Suprapubic skin (tissue), 4 donors: ENCODE data around the gene CACNB3. TPM values are rescaled to one million over a fixed set of nuclear protein-coding genes. Genes with fewer than 3 reads are reported as not detected.

Experiments used
- DNase-seq, 2 donors: peaks; one replicate each; pipeline ENCODE4 v3.0.0-alpha.2; 2019; ENCODE audit warnings: low spot score in 2 of 2
- H3K27ac ChIP-seq: fragments of 200-600 bp; sonication (generic); one replicate; pipeline ENCODE4 v1.5.1; 2019
- H3K27me3 ChIP-seq: fragments of 200-600 bp; sonication (generic); one replicate; pipeline ENCODE4 v1.5.1; 2019
- H3K36me3 ChIP-seq: fragments of 200-600 bp; sonication (generic); one replicate; pipeline ENCODE4 v1.5.1; 2019
- H3K4me1 ChIP-seq: fragments of 200-600 bp; sonication (generic); one replicate; pipeline ENCODE4 v1.5.1; 2019
- H3K4me3 ChIP-seq: fragments of 200-600 bp; sonication (generic); one replicate; pipeline ENCODE4 v1.5.1; 2019; ENCODE audit warnings: mild to moderate bottlenecking
- H3K9me3 ChIP-seq: fragments of 200-600 bp; sonication (generic); one replicate; pipeline ENCODE4 v1.5.1; 2019
- EP300 ChIP-seq: sonication (generic); formaldehyde crosslinking; IDR thresholded peaks from one replicate; pipeline ENCODE4 v1.6.1; 2017; ENCODE audit warnings: antibody characterized with exemption
- POLR2A ChIP-seq, 2 donors: fragments of 450-650 bp; IDR thresholded peaks; one replicate each; pipeline ENCODE4 v1.6.1; 2017; ENCODE audit warnings: antibody characterized with exemption in 2 of 2, mild to moderate bottlenecking in 2 of 2, moderate library complexity in 2 of 2
- POLR2AphosphoS5 ChIP-seq, 3 donors: sonication (generic); formaldehyde crosslinking; IDR thresholded peaks; one replicate each; pipeline ENCODE4 v1.6.1; 2017; ENCODE audit warnings: antibody characterized with exemption in 3 of 3
- WGBS: methylation state at CpG from one replicate; pipeline ENCODE4 v1.1.5; 2018; 5-methylcytosine and 5-hydroxymethylcytosine counted together
- total RNA-seq, 4 donors: library from RNA; depleted of rRNA; stranded (reverse); fragments of >200 nt; gene quantifications; one replicate each; pipeline ENCODE4 v1.1.0, GENCODE V29; 2016
- TF ChIP-seq, protein P1 (sequence below), 2 donors: fragments of 200-600 bp in 1 of 2; fragments of 450-650 bp in 1 of 2; sonication (generic) in 1 of 2; IDR thresholded peaks; one replicate each; pipeline ENCODE4 v1.5.1; 2016 to 2019; ENCODE audit warnings: antibody characterized with exemption in 2 of 2, mild to moderate bottlenecking in 1 of 2, moderate library complexity in 1 of 2

CACNB3 gene
- total RNA-seq, 4 donors from 2014 or later = 12.3 to 27.8 (median 17.3) TPM

DNA sequence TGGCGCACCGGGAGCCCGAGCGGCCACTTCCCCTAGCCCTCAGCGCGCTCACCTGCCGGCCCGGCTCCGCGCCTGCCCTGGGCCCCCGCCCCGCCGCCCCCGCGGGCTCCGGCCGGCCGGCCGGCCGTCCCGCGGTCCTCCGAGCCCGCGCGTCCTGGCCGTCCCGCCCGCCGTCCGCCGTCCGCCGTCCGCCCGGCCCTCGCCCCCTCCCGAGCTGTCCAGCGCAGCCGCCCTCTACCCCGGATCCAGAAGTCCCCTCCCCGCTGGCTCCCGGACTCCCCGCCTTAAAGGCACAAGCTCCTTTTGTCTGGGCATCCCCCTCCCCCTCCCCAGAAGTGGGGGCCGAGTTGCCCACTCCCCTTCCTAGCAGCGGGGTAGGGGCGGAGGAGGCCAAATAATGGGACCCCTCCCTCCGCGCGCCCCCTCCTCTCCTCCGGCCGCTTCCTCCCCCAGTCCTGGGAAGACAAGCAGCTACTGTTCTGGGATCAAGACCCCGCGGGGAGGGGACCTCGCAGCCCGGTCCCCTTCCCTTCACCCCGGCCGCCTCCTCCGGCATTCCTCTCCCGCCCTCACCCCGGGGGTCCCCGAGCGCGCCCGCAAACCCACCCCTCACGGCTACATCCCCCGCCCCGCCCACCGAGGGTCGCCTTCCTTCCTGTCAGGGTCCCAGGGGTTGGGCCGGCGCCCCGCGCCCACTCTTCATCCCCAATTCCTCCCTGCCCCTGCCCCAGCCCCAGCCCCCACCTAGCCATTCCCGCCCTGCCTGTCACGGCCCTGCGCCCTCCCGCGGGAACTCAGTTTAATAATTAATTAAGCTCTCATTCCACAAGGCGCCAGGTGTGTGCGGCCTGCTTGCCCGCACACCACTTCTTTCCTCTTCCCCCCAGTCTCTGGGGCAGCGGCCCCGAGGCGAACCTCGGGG lies 29.2 kb upstream of the CACNB3 start, which contains the start of gene ADCY6:
Gene ADCY6, minus strand, starts transcription at position 236 of the 922 bp plus-strand sequence. CDS start 5,655 bp downstream, outside the sequence.
- under 1% methylated on average over 38 of the region's 86 CpGs for WGBS
- H3K27ac ChIP-seq = peak within 1 kb of the TSS; percentile 86
- DNase-seq = peak; percentile 87 to 91
- H3K36me3 ChIP-seq = no peaks in the 10 kb centered on the region
- peaks cover 33% of the 10 kb centered on the region for H3K4me1 ChIP-seq
- H3K4me3 ChIP-seq = peak within 1 kb of the TSS; percentile 82
- TF ChIP-seq POLR2AphosphoS5 (IDR thresholded peaks at IDR 0.05) (no peak), EP300 (no peak), POLR2A (IDR thresholded peaks at IDR 0.05) (no peak)
- TF ChIP-seq, protein P1, sequence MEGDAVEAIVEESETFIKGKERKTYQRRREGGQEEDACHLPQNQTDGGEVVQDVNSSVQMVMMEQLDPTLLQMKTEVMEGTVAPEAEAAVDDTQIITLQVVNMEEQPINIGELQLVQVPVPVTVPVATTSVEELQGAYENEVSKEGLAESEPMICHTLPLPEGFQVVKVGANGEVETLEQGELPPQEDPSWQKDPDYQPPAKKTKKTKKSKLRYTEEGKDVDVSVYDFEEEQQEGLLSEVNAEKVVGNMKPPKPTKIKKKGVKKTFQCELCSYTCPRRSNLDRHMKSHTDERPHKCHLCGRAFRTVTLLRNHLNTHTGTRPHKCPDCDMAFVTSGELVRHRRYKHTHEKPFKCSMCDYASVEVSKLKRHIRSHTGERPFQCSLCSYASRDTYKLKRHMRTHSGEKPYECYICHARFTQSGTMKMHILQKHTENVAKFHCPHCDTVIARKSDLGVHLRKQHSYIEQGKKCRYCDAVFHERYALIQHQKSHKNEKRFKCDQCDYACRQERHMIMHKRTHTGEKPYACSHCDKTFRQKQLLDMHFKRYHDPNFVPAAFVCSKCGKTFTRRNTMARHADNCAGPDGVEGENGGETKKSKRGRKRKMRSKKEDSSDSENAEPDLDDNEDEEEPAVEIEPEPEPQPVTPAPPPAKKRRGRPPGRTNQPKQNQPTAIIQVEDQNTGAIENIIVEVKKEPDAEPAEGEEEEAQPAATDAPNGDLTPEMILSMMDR (IDR thresholded peaks at IDR 0.05) = no peak
- H3K27me3 ChIP-seq = no peaks in the 10 kb centered on the region
- H3K9me3 ChIP-seq = no peaks in the 10 kb centered on the region

DNA sequence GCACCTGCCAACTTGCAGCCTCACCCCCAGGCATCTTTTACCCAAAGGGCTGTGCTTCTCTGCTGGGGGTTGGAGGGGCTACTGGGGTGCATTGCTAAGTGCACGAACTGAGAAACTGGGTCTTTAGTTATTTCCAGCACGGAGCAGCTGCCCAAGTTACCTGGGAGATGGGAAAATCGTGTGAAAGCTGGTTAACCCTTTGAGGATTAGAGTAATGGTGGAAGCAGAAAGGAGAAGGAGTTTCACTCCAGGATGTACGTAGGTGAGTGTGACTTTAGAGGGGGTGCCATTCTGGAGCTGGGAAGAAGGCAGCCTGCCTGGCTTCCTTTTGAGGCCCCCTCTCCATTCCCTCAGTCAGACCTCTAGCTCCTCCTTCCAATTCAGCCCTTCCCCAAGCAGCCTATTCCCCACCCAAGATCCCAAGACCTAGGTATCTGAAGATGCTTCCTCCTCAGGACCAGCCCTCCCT lies 28.4 kb upstream of the CACNB3 start:
- Histone ChIP-seq H3K27ac (no peak overlapping the region), H3K27me3 (no peaks in the 10 kb centered on the region), H3K4me3 (peak overlapping the region; percentile 82), H3K9me3 (no peaks in the 10 kb centered on the region), H3K4me1 (peaks cover 33% of the 10 kb centered on the region), H3K36me3 (no peaks in the 10 kb centered on the region)
- 16% methylated on average over 4 of the region's 4 CpGs for WGBS
- no peak for TF ChIP-seq POLR2A (IDR thresholded peaks at IDR 0.05)
- no peak for DNase-seq

DNA sequence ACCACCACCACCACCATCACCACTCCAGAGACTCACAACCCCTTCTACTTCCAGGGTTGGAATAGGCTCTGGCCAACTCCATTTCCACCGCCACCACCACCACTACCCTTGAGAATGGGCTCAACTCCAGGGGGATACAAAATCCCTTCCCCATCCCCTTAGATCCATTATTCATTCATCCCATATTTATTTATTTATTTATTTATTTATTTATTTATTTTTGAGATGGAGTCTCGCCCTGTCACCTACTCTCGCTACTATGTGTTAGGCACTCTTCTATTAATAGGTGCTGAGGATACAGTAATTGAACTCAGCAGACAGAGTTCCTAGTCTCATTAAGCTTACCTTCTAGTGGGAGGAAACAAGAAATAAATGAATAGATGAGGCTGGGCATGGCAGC lies 24.6 kb upstream of the CACNB3 start:
- no peaks in the 10 kb centered on the region for H3K36me3 ChIP-seq
- no peak overlapping the region for H3K4me3 ChIP-seq
- H3K27me3 ChIP-seq = no peaks in the 10 kb centered on the region
- H3K27ac ChIP-seq = no peak overlapping the region
- peaks cover 9% of the 10 kb centered on the region for H3K4me1 ChIP-seq
- DNase-seq = no peak
- TF ChIP-seq EP300 (no peak), POLR2A (IDR thresholded peaks at IDR 0.05) (no peak), POLR2AphosphoS5 (IDR thresholded peaks at IDR 0.05) (no peak)
- TF ChIP-seq, protein P1 (IDR thresholded peaks at IDR 0.05) = no peak
- WGBS = 92% methylated on average over 3 of the region's 3 CpGs
- no peaks in the 10 kb centered on the region for H3K9me3 ChIP-seq

DNA sequence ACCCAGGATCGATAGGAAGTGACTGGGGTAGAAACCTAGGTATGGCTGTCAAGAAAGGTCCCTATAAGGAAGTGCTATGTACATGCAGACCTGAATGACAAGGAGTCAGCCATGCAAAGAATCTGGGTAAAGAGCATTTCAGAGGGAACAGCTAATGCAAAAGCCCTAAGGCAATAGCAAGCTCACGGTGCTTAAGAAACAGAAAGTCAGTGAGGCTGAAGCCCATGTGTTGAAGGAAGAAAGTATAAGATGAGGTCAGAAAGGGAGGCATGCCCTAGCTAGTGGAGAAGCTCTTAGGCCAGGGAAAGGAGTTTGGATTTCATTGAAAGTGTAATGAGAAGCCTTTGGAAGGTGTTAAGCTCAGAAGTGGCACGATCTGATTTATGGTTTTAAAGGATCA lies 23.4 kb upstream of the CACNB3 start:
- 61% methylated on average over 3 of the region's 3 CpGs for WGBS
- Histone ChIP-seq H3K4me1 (peaks cover 2% of the 10 kb centered on the region), H3K36me3 (no peaks in the 10 kb centered on the region), H3K4me3 (no peak overlapping the region), H3K27ac (no peak overlapping the region), H3K27me3 (no peaks in the 10 kb centered on the region), H3K9me3 (no peaks in the 10 kb centered on the region)
- DNase-seq = no peak
- TF ChIP-seq EP300 (no peak), POLR2A (IDR thresholded peaks at IDR 0.05) (no peak), POLR2AphosphoS5 (IDR thresholded peaks at IDR 0.05) (no peak)
- TF ChIP-seq, protein P1 (IDR thresholded peaks at IDR 0.05) = no peak

DNA sequence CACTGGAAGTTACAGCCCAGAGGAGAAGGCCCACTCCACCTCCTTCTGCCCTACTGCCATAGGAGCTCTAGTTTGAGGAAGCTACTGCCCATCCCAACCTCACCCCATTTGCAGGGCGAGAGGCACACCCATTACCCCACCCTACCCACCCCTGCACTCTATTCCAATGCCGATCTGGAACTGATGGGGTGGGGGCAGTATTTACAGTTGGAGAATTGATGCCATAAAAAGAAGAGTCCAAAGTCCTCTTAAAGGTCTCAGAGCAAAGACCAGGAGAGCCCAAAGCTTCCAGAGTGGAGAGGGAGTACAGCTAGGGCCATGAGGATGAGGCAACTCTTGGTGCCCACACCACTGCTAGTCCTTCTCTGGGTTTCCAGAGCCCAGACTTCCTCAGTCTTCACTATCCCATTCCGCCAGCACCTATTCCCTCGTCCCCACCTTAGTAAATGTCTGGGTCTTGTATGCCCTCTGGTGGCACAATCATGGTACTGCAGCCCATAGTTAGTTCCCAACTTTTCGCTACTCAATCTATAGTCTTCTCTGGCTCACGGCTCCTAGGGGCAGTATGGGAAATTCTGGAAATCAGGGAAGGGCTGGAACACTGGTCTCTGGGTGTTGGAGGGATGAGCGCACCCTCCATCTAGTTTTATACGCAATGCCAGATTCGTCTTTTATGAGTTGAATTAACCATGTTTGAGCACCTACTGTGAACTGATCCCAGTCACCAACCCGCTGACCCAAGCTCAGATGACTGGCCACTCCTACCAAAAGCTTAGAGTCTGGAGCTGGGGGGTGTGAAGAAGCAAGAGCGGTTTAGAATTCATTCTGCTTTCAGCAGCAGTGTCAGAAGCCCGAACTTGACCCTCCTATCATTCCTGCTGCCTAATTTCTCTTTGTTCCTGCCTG lies 22.5 kb upstream of the CACNB3 start:
- Histone ChIP-seq H3K36me3 (no peaks in the 10 kb centered on the region), H3K4me1 (no peaks in the 10 kb centered on the region), H3K4me3 (no peak overlapping the region), H3K27ac (no peak overlapping the region), H3K9me3 (no peaks in the 10 kb centered on the region), H3K27me3 (peaks cover under 1% of the 10 kb centered on the region)
- TF ChIP-seq EP300 (no peak), POLR2A (IDR thresholded peaks at IDR 0.05) (no peak), POLR2AphosphoS5 (IDR thresholded peaks at IDR 0.05) (no peak)
- TF ChIP-seq, protein P1 (IDR thresholded peaks at IDR 0.05) = peak; percentile 92 to 93
- DNase-seq = no peak
- 22% methylated on average over 12 of the region's 12 CpGs for WGBS
